ENCODE results near the gene SUFU. TPM values are rescaled to one million over a fixed set of nuclear protein-coding genes. Genes with fewer than 3 reads are reported as not detected.

The SUFU gene
- total RNA-seq, 1 donor from 2014 or later: 14.3 TPM

DNA sequence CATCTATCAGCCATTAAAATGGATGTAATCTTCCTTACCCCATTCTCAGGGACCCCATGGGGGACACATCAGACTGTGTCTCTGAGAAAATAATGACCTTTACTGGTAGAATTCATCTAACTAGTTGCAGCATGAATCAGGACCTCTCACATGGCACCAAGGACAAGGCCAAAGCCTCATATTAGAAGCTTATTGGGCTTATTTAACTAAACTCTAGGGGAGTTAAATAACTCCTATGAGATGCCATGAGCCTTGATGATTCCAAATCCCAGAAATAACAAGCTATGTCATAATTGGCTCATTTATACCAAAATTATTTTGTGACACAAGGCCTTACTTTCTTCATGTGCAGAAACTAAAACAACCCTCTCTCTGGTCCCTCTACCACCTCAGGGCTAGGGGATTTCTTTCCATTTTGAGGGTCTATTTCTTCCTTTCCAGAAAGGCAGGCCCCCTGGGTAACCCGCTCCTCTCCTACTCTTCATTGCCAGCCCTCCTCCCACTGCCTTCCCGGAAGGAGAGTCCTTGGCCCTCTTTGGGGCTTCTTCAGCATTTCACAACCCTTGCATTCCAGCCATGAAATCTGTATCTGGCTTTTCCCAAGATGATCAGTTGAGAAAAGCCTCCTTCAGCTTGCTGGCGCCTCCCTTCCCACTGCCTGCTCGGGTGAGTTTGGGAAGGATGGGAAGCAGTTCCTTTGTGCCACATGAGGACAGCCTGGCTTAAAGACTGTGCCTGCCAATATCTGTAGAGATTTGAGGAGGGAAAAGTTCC lies 98.7 kb downstream of the SUFU start:
- peak overlapping the region; percentile 74 for H3K27ac ChIP-seq
- H3K9me3 ChIP-seq: no peaks in the 10 kb centered on the region
- peaks cover 82% of the 10 kb centered on the region for H3K4me1 ChIP-seq
- no peaks in the 10 kb centered on the region for H3K27me3 ChIP-seq (ENCODE audit: low read depth)
- no peak overlapping the region for H3K4me3 ChIP-seq
- DNase-seq (no peak), ATAC-seq (peak; percentile 6 to 36)
- TF ChIP-seq, protein P1, sequence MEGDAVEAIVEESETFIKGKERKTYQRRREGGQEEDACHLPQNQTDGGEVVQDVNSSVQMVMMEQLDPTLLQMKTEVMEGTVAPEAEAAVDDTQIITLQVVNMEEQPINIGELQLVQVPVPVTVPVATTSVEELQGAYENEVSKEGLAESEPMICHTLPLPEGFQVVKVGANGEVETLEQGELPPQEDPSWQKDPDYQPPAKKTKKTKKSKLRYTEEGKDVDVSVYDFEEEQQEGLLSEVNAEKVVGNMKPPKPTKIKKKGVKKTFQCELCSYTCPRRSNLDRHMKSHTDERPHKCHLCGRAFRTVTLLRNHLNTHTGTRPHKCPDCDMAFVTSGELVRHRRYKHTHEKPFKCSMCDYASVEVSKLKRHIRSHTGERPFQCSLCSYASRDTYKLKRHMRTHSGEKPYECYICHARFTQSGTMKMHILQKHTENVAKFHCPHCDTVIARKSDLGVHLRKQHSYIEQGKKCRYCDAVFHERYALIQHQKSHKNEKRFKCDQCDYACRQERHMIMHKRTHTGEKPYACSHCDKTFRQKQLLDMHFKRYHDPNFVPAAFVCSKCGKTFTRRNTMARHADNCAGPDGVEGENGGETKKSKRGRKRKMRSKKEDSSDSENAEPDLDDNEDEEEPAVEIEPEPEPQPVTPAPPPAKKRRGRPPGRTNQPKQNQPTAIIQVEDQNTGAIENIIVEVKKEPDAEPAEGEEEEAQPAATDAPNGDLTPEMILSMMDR (IDR thresholded peaks at IDR 0.05): no peak
- intact Hi-C loops (cut with DNase I): no loop called here
- H3K36me3 ChIP-seq: peaks cover 60% of the 10 kb centered on the region

DNA sequence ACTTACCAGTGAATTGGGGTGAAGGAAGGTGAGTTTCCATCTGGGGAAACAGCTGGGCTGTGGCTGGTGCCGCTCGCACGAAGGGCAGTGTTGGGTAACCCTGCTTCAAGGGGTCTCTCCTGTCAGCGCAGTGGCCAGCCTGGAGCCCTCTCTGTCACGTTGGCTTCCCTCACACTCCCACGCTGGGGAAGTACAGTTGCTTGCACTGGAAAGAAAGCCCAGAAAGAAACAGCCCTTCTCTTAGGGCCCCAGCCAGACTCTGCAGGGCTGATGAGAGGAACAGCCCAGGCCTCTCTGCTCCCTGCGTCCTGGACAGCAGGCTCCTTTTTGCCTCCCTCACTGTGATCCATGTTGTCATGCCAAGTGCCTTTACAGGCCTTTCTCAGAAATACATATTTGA lies 100.2 kb downstream of the SUFU start:
- peak; percentile 41 to 46 for ATAC-seq
- peak overlapping the region; percentile 49 for H3K27ac ChIP-seq

DNA sequence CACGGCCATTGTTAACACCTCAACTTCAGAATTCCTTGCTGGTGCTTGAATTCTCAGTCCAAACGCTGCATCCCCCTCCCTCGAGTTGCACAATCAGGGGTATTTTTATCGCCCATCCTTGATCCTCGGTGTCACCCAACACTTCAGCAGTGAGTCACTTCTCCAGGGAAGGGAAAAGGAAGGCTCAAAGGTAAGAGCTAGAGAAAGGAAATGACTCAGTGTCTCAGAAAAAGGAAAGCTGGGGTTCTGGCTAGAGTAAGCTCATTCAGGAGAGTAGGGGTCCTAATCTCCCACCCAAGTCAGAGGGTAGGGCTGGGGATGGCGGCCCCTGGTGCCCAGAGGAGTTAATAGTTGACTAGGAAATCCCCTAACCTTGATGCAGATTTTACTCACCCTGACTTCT lies 100.7 kb downstream of the SUFU start:
- Histone ChIP-seq H3K27me3 (ENCODE audit: low read depth) (no peaks in the 10 kb centered on the region), H3K36me3 (peaks cover 43% of the 10 kb centered on the region), H3K4me1 (peaks cover 62% of the 10 kb centered on the region), H3K27ac (peak overlapping the region; percentile 49), H3K9me3 (no peaks in the 10 kb centered on the region), H3K4me3 (no peak overlapping the region)
- intact Hi-C loops (cut with DNase I): no loop called here
- no peak for DNase-seq
- TF ChIP-seq, protein P1 (IDR thresholded peaks at IDR 0.05): no peak
- ATAC-seq: peak; percentile 22 to 42

More for the DNA sequence above, 100.2 kb downstream of the SUFU start:
- no peak overlapping the region for H3K4me3 ChIP-seq
- TF ChIP-seq, protein P1 (IDR thresholded peaks at IDR 0.05): no peak
- peaks cover 48% of the 10 kb centered on the region for H3K36me3 ChIP-seq
- DNase-seq: no peak
- no peaks in the 10 kb centered on the region for H3K27me3 ChIP-seq (ENCODE audit: low read depth)
- peaks cover 67% of the 10 kb centered on the region for H3K4me1 ChIP-seq
- no peaks in the 10 kb centered on the region for H3K9me3 ChIP-seq
- intact Hi-C loops (cut with DNase I): no loop called here

DNA sequence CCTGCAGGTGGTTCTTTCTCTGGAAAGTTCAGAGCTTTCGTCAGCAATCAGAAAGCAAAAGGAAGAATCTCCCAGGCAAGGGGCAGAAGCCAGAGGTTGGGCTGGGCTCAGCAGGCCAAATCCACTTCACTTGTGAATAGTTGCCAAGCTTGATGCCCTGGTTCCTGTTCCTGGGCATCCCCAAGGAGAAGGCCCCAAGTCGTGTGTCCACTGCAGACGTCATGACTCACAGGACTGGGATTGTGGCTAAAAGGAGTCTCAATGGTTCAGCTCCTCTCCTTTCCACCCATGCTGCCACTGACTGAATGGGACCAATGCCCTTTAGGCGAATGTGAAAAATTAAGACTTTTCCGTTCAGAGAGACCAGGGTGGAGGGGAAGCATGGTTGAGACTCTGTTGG lies 101.9 kb downstream of the SUFU start:
- Histone ChIP-seq H3K27me3 (ENCODE audit: low read depth) (no peaks in the 10 kb centered on the region), H3K4me3 (no peak overlapping the region), H3K4me1 (peaks cover 50% of the 10 kb centered on the region), H3K36me3 (peaks cover 33% of the 10 kb centered on the region), H3K27ac (no peak overlapping the region), H3K9me3 (no peaks in the 10 kb centered on the region)
- TF ChIP-seq, protein P1 (IDR thresholded peaks at IDR 0.05): no peak
- intact Hi-C loops (cut with DNase I): no loop called here
- ATAC-seq (peak in 1 of 2 donors; percentile 55), DNase-seq (no peak)

DNA sequence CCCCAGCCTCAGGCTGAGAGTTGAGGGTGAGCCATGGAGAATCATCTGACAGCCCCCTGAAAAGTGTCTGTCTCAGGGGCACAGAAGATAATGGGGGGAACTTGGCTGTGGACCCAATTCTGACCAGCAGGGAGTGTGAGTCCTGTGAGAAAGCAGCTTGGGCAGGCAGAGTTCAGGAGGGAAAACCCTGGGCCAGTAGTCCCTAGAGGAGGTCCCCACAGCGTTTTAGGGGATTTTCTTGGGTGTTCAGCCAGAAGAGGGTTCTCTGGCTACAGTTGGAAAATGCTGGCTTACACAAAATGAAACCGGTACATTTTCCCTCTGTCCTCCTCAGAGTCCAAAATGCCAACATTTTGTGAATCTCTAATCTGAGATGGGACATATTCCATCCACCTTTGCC lies 104.7 kb downstream of the SUFU start:
- DNase-seq (no peak), ATAC-seq (no peak)
- no peaks in the 10 kb centered on the region for H3K27me3 ChIP-seq (ENCODE audit: low read depth)
- H3K4me3 ChIP-seq: no peak overlapping the region
- peaks cover 47% of the 10 kb centered on the region for H3K4me1 ChIP-seq
- H3K36me3 ChIP-seq: peaks cover 15% of the 10 kb centered on the region
- no peak overlapping the region for H3K27ac ChIP-seq
- intact Hi-C loops (cut with DNase I): no loop called here
- TF ChIP-seq, protein P1 (IDR thresholded peaks at IDR 0.05): no peak
- H3K9me3 ChIP-seq: no peaks in the 10 kb centered on the region
